Stimulated activated naive CD8-positive, alpha-beta T cell treated with anti-CD3 and anti-CD28 coated beads, Interleukin-15, Interleukin-2, amounts not matched to agents 100 ng/mL and 50 ng/mL, for 24 hours (primary cell): ENCODE data around the gene CMIP.

Source experiments
- H3K27ac Mint-ChIP-seq: one replicate; pipeline ENCODE4 v1.8.0; 2021; ENCODE audit warnings: mild to moderate bottlenecking, mixed read lengths
- H3K27me3 Mint-ChIP-seq: one replicate; pipeline ENCODE4 v1.8.0; 2021; ENCODE audit warnings: mixed read lengths
- H3K36me3 Mint-ChIP-seq: one replicate; pipeline ENCODE4 v1.8.0; 2021; ENCODE audit warnings: low read depth, mixed read lengths
- H3K4me1 Mint-ChIP-seq: one replicate; pipeline ENCODE4 v1.8.0; 2021; ENCODE audit warnings: low read depth, mixed read lengths
- H3K4me3 Mint-ChIP-seq: one replicate; pipeline ENCODE4 v1.8.0; 2021; ENCODE audit warnings: mild to moderate bottlenecking, mixed read lengths
- H3K9me3 Mint-ChIP-seq: one replicate; pipeline ENCODE4 v1.8.0; 2021; ENCODE audit warnings: mixed read lengths

CMIP gene

GRCh38 chr16:81604960-81605383, 160.4 kb downstream of the CMIP start:
- no peaks in the 10 kb centered on the region for H3K4me1 Mint-ChIP-seq
- no peak overlapping the region for H3K27ac Mint-ChIP-seq

GRCh38 chr16:81606039-81606438, 161.4 kb downstream of the CMIP start:
- H3K4me1 Mint-ChIP-seq = no peaks in the 10 kb centered on the region
- H3K4me3 Mint-ChIP-seq = no peak overlapping the region
- no peak overlapping the region for H3K27ac Mint-ChIP-seq
- no peaks in the 10 kb centered on the region for H3K27me3 Mint-ChIP-seq
- peaks cover 5% of the 10 kb centered on the region for H3K36me3 Mint-ChIP-seq
- no peaks in the 10 kb centered on the region for H3K9me3 Mint-ChIP-seq

More at GRCh38 chr16:81604960-81605383, 160.4 kb downstream of the CMIP start:
- no peak overlapping the region for H3K4me3 Mint-ChIP-seq
- no peaks in the 10 kb centered on the region for H3K9me3 Mint-ChIP-seq
- peaks cover 5% of the 10 kb centered on the region for H3K36me3 Mint-ChIP-seq
- H3K27me3 Mint-ChIP-seq = no peaks in the 10 kb centered on the region

- peaks cover 5% of the 10 kb centered on the region for H3K36me3 Mint-ChIP-seq
- no peak overlapping the region for H3K4me3 Mint-ChIP-seq
- H3K4me1 Mint-ChIP-seq = no peaks in the 10 kb centered on the region
- no peaks in the 10 kb centered on the region for H3K27me3 Mint-ChIP-seq
- no peaks in the 10 kb centered on the region for H3K9me3 Mint-ChIP-seq
- H3K27ac Mint-ChIP-seq = no peak overlapping the region
These were observed 162.4 kb downstream of the CMIP start for GRCh38 chr16:81607006-81607405.

- no peaks in the 10 kb centered on the region for H3K9me3 Mint-ChIP-seq
- H3K36me3 Mint-ChIP-seq = peaks cover 5% of the 10 kb centered on the region
- no peak overlapping the region for H3K4me3 Mint-ChIP-seq
- no peak overlapping the region for H3K27ac Mint-ChIP-seq
- no peaks in the 10 kb centered on the region for H3K4me1 Mint-ChIP-seq
- no peaks in the 10 kb centered on the region for H3K27me3 Mint-ChIP-seq
These were observed 163.4 kb downstream of the CMIP start for GRCh38 chr16:81607805-81608522.

- no peaks in the 10 kb centered on the region for H3K9me3 Mint-ChIP-seq
- no peaks in the 10 kb centered on the region for H3K4me1 Mint-ChIP-seq
- no peak overlapping the region for H3K4me3 Mint-ChIP-seq
- H3K27ac Mint-ChIP-seq = no peak overlapping the region
- peaks cover 5% of the 10 kb centered on the region for H3K36me3 Mint-ChIP-seq
- no peaks in the 10 kb centered on the region for H3K27me3 Mint-ChIP-seq
These were observed 164.1 kb downstream of the CMIP start for GRCh38 chr16:81608523-81609209.

- H3K27me3 Mint-ChIP-seq = no peaks in the 10 kb centered on the region
- H3K9me3 Mint-ChIP-seq = no peaks in the 10 kb centered on the region
- peaks cover 5% of the 10 kb centered on the region for H3K36me3 Mint-ChIP-seq
- H3K27ac Mint-ChIP-seq = peak overlapping the region; percentile 9
- no peaks in the 10 kb centered on the region for H3K4me1 Mint-ChIP-seq
- no peak overlapping the region for H3K4me3 Mint-ChIP-seq
These were observed 164.8 kb downstream of the CMIP start for GRCh38 chr16:81609323-81609892.

GRCh38 chr16:81610144-81610842, 165.7 kb downstream of the CMIP start:
- peaks cover 5% of the 10 kb centered on the region for H3K36me3 Mint-ChIP-seq
- no peaks in the 10 kb centered on the region for H3K27me3 Mint-ChIP-seq
- no peaks in the 10 kb centered on the region for H3K4me1 Mint-ChIP-seq
- no peaks in the 10 kb centered on the region for H3K9me3 Mint-ChIP-seq
- no peak overlapping the region for H3K27ac Mint-ChIP-seq
- H3K4me3 Mint-ChIP-seq = no peak overlapping the region

- H3K27ac Mint-ChIP-seq = no peak overlapping the region
- H3K9me3 Mint-ChIP-seq = no peaks in the 10 kb centered on the region
- no peak overlapping the region for H3K4me3 Mint-ChIP-seq
- peaks cover 5% of the 10 kb centered on the region for H3K36me3 Mint-ChIP-seq
- H3K27me3 Mint-ChIP-seq = no peaks in the 10 kb centered on the region
- no peaks in the 10 kb centered on the region for H3K4me1 Mint-ChIP-seq
These were observed 166.3 kb downstream of the CMIP start for GRCh38 chr16:81610936-81611335.

- H3K9me3 Mint-ChIP-seq = no peaks in the 10 kb centered on the region
- no peaks in the 10 kb centered on the region for H3K27me3 Mint-ChIP-seq
- H3K36me3 Mint-ChIP-seq = peaks cover 5% of the 10 kb centered on the region
- H3K4me3 Mint-ChIP-seq = no peak overlapping the region
- H3K27ac Mint-ChIP-seq = no peak overlapping the region
- H3K4me1 Mint-ChIP-seq = no peaks in the 10 kb centered on the region
These were observed 167.1 kb downstream of the CMIP start for GRCh38 chr16:81611721-81612120.

GRCh38 chr16:81612351-81613163, 167.9 kb downstream of the CMIP start:
- no peak overlapping the region for H3K27ac Mint-ChIP-seq
- H3K4me1 Mint-ChIP-seq = peaks cover 2% of the 10 kb centered on the region
- H3K9me3 Mint-ChIP-seq = no peaks in the 10 kb centered on the region
- H3K27me3 Mint-ChIP-seq = no peaks in the 10 kb centered on the region
- no peak overlapping the region for H3K4me3 Mint-ChIP-seq
- peaks cover 7% of the 10 kb centered on the region for H3K36me3 Mint-ChIP-seq

GRCh38 chr16:81614171-81614570, 169.6 kb downstream of the CMIP start:
- Mint-ChIP-seq H3K27ac (no peak overlapping the region), H3K36me3 (peaks cover 14% of the 10 kb centered on the region), H3K9me3 (no peaks in the 10 kb centered on the region), H3K4me3 (no peak overlapping the region), H3K27me3 (no peaks in the 10 kb centered on the region), H3K4me1 (peaks cover 7% of the 10 kb centered on the region)

- Mint-ChIP-seq H3K27ac (no peak overlapping the region), H3K9me3 (no peaks in the 10 kb centered on the region), H3K27me3 (no peaks in the 10 kb centered on the region), H3K4me3 (no peak overlapping the region), H3K36me3 (peaks cover 14% of the 10 kb centered on the region), H3K4me1 (peaks cover 7% of the 10 kb centered on the region)
These were observed 170.2 kb downstream of the CMIP start for GRCh38 chr16:81614654-81615359.

- no peak overlapping the region for H3K27ac Mint-ChIP-seq
- H3K4me1 Mint-ChIP-seq = peaks cover 7% of the 10 kb centered on the region
- H3K27me3 Mint-ChIP-seq = no peaks in the 10 kb centered on the region
- H3K36me3 Mint-ChIP-seq = peaks cover 14% of the 10 kb centered on the region
- no peak overlapping the region for H3K4me3 Mint-ChIP-seq
- H3K9me3 Mint-ChIP-seq = no peaks in the 10 kb centered on the region
These were observed 170.8 kb downstream of the CMIP start for GRCh38 chr16:81615411-81615810.

GRCh38 chr16:81615833-81616232, 171.2 kb downstream of the CMIP start:
- Mint-ChIP-seq H3K27ac (peak overlapping the region; percentile 86), H3K9me3 (no peaks in the 10 kb centered on the region), H3K4me3 (no peak overlapping the region)

More at GRCh38 chr16:81615833-81616232, 171.2 kb downstream of the CMIP start:
- peaks cover 7% of the 10 kb centered on the region for H3K4me1 Mint-ChIP-seq
- H3K36me3 Mint-ChIP-seq = peaks cover 14% of the 10 kb centered on the region
- no peaks in the 10 kb centered on the region for H3K27me3 Mint-ChIP-seq
